NCI-H69 (cell line): ENCODE measurements around the gene ZW10.
"Not testable (repeated sequence)": the region's sequence is repeated elsewhere in the genome, so short reads cannot be mapped to it uniquely, and the experiment has no call there.

Experiments
- DNase-seq: peaks from one replicate; lab custom pipeline; 2025; lab: John Stamatoyannopoulos, UW

ZW10 gene, protein sequence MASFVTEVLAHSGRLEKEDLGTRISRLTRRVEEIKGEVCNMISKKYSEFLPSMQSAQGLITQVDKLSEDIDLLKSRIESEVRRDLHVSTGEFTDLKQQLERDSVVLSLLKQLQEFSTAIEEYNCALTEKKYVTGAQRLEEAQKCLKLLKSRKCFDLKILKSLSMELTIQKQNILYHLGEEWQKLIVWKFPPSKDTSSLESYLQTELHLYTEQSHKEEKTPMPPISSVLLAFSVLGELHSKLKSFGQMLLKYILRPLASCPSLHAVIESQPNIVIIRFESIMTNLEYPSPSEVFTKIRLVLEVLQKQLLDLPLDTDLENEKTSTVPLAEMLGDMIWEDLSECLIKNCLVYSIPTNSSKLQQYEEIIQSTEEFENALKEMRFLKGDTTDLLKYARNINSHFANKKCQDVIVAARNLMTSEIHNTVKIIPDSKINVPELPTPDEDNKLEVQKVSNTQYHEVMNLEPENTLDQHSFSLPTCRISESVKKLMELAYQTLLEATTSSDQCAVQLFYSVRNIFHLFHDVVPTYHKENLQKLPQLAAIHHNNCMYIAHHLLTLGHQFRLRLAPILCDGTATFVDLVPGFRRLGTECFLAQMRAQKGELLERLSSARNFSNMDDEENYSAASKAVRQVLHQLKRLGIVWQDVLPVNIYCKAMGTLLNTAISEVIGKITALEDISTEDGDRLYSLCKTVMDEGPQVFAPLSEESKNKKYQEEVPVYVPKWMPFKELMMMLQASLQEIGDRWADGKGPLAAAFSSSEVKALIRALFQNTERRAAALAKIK

DNA sequence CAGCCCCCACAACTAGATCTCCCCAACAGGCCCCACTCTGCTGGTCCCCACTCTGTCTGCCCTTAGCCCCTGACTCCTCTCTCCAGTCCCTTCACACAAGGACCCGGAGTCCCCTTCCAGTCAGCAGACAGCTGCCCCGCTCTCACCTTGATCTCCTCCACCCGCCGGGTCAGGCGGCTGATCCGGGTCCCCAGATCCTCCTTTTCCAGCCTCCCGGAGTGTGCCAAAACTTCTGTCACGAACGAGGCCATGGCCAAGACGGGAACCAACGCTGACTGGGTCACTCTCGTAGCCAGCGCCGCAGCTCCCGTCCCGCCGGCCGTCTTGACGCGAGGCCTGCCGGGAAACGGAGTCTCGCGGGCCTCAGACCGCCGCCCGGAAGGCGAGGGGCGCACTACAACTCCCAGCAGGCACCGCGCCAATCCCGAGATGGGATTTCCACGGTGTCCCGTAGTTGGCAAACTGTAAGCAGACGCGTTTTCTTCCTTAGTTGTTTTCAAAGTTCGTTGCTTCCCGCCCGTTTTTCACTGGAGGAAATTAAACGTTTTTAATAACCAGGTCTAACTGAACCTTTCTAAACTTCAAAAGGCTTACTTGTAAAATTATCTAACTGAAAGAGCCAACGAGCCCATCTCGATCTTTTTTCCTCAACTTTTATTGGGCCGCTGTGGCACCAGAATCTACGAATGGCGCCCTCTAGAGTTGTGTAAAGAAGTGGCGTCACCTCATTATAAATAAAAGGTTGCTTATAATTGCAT lies at the start of gene ZW10:
TSS of gene ZW10 (minus strand) at position 277 of the 758 bp plus-strand sequence. CDS start at position 251, 26 bp downstream.
- DNase-seq = peak; percentile 98

DNA sequence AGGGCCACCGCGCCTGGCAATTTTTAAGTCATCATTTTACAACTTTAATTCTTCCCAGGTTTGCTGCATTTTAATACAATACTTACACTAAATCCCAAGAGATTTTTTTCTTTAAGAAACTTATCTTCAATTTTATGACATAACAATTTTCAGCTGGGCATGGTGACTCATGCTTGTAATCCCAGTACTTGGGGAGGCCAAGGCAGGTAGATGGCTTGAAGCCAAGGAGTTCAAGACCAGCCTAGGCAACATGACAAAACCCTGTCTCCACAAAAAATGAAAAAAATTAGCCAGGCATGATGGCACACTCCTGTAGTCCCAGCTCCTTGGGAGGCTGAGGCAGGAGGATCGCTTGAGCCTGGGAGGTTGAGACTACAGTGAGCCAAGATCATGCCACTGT lies 44.9 kb upstream of the ZW10 start:
- DNase-seq = no peak

DNA sequence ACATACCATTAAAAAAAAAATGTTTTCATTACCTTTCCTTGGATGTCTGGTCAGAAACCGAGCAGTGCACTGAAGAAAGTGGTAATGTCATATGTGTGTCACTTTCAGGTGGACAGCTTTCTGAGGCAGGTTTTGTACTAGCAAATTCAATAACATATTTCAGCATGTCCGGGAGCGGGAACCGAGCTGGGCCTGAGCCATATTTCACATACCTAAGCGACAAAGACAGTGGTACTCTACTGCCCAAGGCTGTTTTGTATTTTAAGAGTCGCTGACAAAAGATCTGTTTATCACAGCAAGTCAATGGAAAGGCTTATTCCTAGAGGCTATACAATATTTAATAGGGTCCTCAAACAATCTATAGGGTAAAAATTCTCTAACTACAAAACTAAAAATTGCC lies 44.1 kb upstream of the ZW10 start:
- DNase-seq = no peak

DNA sequence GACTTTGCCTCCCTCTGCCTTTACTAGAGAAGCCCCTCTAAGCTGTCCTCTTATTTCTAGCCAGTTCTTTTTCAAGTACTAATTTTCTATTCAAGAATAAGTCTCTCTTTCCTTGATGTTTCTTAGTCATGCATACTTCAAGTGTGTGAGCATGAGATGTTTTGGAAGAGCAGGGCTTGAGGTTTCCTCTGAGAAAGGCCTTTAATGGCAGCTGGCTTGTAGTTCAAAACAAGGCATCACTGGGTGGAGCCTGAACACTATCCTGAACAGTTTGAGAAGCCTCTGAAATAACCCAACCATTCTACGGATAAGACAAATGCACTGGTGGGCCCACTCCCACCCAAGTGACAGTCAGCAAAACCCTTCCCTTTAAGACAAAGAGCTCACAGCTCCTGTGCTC lies 43.7 kb upstream of the ZW10 start:
- no peak for DNase-seq

DNA sequence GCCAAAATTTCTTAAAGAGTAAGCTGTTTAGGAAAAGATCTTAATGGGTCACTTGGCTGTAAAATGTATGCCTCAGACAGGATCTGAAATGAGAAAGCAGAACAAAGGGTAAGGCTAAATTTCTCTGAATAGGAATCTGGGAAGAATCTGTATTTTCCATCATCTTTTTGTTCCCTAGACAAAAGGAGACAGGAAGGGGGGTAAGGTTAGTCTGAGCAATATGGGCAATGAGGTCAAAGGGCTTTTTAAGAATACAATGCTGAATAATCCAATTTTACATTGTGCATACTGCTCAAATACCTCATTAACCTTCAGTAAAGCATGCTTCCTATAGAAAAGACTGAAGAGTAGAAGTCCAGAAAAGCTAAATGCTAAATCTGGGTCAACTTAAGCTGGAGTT lies 40.7 kb upstream of the ZW10 start:
- DNase-seq = no peak

DNA sequence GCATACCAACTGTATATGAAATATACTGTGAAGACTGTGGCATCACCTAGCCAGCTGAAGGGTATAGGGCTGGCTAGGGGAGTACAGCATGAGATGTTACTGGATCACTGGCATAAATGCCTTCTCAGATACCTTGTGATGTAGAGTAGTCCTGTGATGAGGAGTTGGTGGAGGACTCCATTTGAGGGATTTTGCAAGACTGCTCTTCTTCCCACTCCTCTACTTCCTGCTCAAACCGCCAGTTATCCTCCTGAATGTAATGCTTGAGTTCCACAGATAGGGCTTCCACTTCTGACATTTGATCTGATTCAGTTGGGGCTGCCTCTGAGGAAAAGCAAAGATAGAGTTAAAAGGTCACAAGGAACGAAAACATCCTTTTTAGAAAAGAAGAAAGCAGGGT lies 35.4 kb upstream of the ZW10 start:
- DNase-seq = no peak

DNA sequence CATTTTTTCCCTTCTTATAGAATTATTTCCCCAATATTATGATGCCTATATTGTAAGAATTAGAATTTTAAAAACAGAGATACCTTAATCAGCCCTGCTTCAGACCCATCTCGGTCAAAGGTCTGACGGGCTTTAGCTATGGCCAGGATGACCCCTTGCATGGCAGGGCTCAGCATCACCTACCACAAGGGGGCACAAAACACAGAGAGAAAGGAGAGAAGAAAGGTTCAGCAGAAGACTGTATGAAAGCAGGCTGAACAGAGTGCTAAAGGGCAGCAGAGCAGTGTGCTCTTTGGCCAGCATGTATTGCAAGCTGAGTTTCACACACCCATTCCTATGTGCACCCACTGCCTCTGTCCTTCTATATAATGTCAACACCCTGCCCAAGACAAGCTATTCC lies 32.9 kb upstream of the ZW10 start:
- peak; percentile 73 for DNase-seq

DNA sequence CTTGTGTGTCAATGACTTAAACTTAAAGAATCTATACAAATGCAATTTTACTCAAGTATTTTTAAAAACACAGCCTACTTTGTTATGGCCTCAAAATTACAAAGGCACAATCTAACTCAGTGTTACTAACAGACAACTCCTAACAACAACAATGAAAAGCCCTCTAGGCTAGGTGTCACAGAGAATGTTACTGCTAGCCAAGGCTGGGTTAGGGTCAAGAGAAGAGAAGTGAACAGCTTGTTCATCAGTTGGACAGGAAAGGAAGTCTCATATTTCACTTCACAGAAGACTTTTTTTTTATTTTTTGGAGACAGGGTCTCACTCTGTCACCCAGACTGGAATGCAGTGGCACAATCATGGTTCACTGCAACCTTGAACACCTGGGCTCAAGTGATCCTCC lies 32.1 kb upstream of the ZW10 start:
- peak; percentile 17 for DNase-seq

DNA sequence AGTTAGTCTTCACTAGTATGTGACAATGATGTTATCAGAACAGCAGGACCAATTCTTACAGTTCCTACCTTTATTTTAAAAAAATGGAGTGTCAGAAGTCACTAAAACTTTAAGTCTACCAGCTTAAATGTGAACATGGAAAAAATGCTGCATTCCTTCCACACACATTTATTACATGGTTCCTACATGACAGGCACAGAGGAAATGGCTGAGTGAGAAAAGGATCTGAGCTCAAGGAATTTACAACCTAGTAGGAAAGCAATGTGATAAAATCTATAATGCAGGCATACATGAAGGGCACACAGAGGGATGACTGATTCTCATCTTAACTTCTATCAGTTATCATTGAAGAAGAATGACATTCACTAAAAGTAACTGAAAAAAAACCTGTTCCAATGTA lies 29.1 kb upstream of the ZW10 start:
- DNase-seq = no peak

DNA sequence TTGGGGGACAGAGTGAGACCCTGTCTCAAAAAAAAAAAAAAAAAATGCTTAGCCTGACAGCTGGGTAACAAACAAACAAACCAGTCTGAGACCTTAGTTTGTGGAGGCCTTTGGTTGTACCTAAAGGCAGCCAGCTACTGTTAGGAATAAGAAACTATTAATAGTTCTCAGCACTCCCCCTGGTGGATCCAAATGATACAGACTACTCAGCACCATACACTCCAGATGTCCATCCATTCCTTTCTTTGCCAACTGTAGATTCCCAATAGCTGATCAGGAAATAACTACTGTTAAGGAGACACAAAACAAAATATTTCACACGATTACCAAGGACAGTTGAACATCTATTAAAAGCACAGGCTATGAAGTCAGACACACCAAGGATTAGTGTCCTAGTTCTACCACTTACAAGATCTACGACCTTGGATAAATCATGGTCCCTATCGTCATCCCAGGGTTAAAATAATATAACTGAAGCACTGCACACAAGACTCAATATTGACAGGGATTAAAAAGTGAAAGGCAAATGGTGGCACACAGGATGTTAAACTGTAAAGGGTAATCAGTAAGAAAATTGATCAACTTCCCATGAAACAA lies 23.3 kb upstream of the ZW10 start:
- DNase-seq = peak; percentile 76

DNA sequence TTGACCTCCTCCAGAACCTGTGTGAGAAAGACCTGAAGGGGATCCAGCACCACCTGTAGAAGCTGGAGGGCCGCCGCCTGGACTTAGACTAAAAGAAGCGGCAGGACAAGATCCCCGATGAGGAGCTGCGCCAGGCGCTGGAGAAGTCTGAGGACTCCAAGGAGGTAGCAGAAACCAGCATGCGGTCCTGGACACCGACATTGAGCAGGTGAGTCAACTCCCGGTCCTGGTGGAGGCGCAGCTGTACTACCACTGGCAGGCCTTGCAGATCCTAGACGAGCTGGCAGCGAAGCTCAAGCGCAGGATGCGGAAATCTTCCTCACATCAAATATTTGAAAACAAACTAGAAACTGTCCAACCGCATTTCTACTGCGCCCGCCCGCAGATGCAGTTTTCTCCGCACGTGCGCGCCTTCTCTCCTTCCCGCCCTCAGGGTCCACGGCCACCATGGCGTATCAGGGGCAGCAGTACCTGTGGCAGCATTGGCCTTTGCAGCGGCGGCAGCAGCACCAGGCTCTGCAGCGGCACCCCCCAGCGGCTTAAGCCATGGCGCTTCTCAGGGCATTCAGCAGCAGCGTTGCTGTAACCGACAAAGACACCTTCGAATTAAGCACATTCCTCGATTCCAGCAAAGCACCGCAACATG lies 16.3 kb upstream of the ZW10 start:
- DNase-seq = no peak

DNA sequence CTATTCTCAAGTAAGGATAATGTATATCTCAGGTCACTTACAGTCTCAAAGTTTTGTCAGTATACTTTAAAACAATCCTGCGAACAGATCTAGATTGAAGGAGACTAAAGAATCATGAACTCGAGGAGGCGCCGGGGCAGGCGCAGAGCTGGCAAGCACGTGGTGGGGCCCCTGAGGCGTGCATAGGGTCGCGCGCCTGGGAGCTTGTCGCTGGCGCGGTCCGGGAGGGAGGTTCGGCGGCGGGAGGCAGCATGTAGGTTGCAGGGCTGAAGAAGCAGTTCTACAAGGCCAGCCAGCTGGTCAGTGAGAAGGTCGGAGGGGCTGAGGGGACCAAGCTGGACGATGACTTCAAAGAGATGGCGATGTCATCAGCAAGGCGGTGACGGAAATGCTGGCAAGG lies 15.5 kb upstream of the ZW10 start:
- DNase-seq = not testable (repeated sequence)

DNA sequence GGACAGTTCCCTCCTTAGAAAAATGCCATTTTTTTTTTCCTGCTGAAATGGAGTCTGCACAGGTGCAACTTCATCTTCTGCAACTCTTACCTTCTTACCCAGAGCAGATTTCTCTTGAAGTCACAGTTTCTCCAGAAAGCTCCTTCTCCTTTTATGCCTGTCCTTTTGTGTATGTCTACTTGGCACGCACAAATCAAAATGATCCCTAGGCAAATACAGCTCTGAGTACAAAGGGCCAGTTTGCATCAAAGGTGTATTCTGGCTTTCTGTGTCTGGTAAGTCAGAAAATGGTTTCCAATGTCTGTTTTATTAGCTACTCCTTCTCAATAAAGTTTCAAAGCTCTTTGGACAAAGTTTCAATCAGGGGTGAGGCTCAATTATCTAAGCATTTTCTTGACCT lies 8.6 kb upstream of the ZW10 start:
- DNase-seq = no peak

DNA sequence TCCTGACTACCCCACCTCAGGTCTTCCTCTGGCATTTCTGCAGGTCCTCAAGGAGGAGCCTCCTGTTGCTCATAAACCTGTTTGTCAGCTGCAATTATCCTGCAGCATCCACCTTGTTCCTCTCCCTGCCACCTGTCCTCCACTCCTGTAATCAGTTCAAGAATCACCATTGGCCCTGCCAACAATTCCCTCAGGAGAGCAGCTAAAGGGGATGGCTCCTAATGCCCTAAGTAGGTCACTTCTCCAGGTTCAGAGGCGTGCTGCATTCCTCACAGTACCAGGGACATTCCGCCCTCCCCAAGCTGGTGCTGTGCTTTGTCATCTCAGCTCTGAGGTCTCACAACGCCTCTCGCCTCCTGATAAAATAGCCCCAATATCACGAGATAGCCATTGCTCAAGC lies 8.2 kb upstream of the ZW10 start:
- peak; percentile 38 for DNase-seq

DNA sequence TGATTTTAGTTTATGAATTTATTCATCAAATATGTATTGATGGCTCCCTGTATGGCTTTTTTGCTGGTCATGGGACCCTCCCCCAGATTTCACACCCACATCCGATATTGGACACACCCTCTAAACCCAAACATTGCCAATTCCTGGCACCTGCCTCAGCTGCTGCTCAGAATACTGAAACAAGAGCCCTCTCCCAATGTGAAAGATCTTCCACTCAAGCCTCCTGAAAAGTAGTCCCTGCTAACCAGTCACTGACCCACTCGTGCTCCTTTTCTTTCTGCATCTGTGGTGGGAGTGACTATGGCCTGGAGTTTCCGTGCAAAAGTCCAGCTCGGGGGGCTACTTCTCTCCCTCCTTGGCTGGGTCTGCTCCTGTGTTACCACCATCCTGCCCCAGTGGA lies 6.0 kb upstream of the ZW10 start, which contains the start of gene CLDN25:
TSS of gene CLDN25 (plus strand) at position 301 of the 400 bp plus-strand sequence. CDS start at position 301, 0 bp downstream.
- DNase-seq = no peak

DNA sequence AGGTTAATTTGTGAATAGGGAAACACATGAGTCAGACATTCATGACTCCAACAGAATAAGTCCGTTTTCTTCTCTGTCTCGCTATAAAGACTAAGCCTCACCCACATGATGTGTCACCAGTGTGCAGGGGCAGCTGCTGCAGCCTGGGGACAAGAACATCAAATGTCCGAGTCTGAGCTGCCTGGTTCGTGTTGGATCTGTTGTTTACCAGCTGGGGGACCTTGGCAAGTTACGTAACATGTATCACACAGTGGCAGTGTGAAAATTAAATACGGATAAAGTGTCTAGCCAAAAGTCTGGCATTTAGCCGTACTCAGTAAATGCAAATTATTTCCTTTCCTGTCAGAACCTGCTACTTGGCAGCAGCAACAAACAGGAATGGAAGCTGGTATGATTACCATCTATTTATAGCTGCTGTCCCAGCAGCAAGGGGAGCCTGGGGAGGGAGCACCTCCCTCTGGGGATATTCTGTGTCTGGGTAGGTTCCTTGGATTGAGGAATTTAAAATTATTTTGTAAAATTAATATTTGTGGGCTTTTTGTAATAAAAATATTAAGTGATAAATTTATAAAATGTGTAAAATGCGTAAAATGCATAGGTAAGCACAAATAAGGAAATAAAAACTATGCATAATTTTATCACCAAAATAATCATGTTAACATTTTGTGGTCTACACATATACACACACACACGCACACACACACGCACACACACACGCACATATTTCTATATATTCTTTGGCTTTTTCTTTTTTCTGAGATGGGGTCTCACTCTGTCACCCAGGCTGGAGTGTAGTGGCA lies 4.8 kb upstream of the ZW10 start:
- DNase-seq = peak; percentile 54

DNA sequence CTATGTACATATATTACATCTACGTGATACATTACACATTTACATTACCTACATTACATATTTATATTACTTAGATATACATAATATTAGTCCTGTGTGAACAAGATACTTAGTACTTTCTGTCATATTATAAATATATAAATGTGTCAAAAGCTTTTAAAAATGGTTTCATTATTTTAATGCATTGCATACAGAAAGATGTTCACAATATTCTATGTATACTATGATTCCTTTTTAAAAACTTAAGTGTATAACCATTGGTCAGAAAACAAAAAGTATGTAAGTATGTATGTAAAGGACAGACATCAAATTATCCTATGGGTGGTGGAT lies 647 bp upstream of the ZW10 start:
- DNase-seq = no peak

DNA sequence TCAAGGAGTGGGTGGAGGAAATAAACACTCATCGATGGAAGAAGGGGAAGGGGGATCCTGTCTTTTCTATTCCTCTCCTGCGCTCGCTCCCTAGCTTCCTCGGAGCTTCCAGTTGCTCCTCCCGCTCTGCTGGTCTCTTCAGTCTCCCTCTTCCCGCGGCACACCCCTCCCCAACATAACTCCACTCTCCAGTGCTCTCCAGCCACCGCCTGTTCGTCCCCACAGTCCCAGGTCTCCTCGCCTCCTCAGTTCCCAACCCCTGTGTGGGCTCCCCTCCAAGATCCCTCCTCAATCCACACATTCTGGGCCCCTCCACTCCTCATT lies 438 bp downstream of the ZW10 start:
- peak; percentile 68 for DNase-seq

DNA sequence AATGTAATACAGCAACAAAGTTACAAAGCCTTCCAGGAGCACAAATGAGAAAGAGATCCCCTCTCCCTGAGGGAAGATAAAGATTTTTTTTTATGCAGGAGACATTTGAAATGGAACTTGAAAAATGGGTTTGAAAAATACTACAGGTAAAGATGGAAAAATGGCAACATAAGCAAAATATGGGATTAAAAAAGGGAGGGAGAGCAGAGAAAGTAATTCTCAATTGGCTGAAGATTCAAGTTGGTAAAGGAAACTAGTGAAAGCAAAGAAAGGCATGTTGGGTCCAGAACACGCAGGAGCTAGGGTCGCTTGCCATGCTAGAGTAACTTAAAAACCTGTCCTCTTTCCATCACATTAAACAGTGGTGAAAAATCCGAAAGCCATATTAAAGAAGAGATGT lies 1.5 kb downstream of the ZW10 start:
- DNase-seq = no peak

DNA sequence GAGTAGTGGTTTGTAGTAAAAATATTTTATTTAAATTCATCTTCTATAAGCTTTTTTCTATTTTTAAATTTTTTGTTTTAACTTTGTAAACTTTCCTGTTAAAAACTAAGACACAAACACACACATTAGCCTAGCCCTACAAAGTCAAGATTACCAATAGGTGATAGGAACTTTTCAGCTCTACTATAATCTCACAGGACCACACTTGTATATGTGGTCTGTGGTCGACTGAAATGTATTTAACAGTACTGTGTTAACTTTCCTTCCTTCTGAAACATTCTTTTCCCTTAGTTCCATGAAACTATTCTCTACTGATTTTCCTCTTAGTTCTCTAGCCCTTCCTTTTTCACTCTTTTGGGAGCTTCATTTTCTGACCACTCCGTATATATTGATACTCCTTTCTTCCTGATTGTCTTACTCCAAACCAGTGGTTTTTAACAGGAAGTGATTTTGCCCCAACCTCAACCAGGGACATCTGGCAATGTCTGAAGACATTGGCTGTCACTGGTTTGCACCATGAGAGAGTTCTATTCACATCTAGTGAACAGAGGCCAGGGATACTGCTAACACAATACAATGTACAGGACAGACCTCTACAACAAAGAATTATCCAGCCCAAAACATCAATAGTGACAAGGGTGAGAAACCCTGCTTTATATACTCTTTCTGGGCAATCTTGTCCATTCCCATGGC lies 8.8 kb downstream of the ZW10 start:
- DNase-seq = no peak
